Activated CD4-positive, alpha-beta T cell treated with anti-CD3 and anti-CD28 coated beads, Interleukin-2, amount 50 U/mL, for 16 hours (primary cell): Measurements from ENCODE around the gene NPEPL1.

Source experiments
- DNase-seq: peaks from one replicate; pipeline ENCODE4 v3.0.0-alpha.2; 2020

NPEPL1 gene

DNA sequence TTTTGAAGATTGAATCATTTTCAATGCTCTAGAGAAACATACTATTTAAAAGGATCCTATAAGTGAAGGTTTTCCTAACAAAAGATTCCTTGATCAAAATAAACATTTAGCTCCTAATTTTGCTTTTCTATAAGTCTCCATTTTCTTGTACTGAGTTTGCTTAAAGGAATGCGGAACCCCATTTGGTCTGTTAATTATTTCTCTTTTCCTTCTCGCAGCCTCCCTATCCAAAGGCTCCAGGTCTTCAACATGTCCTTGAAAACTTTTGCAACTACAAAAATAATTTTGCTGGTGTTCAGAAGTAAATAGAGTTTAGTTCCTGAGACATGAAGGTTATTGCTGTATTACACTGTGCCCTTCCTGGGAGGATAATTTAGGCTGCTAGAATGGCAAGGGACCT is 8.3 kb upstream of the NPEPL1 start:
- DNase-seq = no peak

DNA sequence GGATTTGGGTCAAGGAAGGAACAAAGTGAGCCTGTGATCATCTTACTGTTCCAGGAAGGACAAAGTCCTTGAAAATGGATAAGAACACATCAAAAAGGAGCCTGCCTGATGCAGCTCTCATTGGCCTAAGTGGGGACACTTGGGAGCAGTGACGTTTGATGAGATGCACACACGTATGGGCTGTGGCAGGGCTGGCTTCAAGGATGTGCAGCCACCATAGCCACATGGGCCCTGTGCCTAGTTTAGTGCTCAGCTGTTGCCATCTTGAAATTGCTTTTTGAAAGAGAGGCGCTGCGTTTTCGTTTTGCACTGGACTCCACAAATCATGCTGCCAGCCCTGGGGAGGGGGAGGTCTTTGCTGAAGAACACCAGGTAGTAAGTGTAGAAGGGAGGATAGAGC is 6.6 kb upstream of the NPEPL1 start:
- DNase-seq = no peak

DNA sequence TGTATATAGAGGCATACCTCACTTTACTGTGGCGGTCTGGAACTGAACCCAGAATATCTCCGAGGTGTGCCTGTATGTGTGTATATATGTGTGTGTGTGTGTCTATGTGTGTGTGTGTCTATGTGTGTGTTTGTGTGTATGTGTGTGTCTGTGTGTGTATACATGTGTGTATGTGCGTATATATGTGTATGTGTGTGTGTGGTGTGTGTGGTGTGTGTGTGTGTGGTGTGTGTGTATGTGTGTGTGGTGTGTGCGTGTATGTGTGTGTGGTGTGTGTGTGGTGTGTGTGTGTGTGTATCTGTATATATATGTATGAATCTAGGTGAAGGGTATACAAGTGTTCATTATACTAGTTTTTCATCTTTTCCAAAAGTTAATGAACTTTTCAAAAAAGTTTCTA is 4.2 kb upstream of the NPEPL1 start:
- no peak for DNase-seq

DNA sequence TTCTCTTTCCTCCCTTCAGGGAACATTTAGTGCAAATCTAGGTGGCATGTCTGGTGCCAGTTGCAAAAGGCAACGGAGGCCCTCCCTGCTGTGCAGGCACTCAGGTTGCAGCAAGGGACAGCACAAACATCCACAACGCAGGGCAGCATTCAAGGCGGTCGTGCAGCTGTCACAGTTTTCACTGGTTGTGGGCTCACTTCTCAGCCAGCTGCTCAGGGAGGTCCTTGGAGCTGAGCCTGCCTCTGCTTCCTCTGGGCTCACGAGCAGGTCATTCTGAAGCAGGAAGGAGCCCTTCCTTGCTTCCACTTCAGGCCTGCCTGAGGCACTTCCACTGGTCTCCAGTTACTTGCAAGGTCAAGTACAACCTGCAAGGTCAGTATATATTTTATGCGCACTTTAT is 3.8 kb upstream of the NPEPL1 start:
- DNase-seq = no peak

DNA sequence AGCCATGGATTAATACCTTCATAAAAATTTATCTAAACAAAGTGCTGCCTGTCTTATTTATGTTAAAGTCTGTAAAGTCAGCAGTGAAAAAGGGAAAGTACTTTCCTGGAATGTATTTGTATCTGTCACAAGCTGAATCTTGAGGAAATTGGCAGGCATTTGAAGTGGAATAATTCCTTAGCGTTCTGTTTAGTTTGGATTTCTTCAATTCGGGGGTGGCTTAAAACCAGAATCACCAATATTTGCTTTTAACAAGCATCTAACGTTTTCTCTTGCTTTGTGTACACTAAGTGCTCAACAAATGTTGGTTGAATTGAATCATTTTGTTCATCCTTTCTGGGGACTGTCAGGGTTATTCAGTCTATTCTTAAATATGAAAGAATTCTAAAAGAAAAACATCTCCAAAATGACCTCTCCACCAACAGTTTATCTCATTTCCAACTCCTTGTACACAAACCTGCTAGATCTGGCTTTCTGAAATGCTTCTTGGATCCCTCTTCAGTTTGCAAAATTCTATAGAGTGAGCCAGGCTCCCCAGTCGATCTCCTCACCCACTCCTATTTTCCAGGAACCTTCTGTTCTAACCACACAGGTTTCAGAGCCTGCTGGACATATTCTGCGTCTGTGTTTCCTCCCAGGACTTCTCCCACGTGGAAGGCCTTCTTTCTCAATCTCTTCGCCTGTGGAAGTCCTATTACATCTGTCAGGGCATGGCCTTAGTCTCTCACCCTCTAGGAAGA is 2.0 kb upstream of the NPEPL1 start:
- no peak for DNase-seq

DNA sequence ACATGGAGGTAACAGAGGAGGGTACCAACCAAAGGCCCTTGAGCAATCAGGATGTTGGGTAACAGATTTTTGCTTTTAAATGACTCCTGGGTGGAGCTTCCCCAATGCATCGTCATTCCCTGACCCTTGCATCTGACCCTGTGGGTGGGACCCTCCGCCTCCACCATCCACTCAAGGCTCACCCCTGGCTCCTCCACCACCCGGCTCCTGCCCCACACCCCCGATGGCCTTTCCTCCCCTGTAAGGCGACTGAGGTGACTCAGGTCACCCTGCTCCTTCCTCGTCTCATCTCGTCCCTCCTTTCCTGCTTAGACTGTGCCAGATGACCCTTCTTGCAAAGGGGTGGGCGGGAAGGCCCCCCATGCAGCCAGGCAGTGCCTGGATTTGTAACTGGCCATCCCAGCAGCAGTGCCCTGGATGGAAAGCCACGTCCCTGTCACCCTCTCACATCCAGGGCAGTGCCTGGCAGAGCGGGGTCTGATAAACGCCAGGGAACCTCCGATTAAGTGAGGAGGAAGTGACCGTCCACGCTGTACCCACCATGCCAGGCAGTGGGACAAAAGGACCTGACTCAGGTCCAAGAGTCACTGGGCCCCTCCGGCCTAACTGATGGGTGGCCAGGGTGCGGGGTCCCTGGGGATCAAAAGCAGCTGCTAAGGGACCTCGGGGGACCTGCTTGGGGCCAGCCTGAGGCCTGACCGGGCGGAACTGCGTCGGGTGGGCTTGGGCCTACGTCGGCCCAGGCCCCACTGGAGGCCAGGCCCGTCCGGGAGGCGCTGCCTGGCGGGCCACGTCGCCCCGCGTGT is 624 bp upstream of the NPEPL1 start:
- DNase-seq = no peak

DNA sequence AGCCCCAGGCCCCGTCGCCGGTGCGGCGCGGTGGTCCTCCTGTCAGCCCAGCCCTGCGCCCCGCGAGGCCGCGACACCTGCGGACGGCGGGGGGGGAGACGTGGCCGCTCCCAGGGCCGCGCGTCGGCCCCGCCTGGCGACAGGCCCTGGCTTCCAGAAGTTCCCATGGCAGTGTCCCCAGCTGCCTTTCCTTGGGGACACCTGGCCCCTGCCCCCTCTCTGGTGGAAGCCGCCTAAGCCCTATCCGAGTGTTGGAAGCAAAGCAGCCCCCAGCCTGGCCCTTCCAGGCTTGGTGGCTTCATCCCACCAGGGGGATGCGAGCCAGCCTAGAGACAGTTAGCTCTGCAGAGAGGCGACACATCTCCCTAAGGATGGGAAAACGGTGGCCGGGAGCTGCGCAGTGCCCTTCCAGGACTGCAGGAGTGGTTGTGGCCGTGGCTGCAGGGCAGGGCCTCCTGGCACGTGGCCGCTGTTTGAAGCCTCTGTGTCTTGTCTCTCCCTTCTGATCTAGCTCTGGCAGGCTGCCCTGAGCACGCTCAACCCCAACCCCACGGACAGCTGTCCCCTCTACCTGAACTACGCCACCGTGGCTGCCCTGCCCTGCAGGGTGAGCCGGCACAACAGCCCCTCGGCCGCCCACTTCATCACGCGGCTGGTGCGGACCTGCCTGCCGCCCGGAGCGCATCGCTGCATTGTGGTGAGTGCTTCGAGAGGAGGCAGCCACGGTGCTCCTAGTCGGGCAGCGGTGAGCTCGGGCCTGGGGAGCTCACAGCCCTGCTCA is 816 bp downstream of the NPEPL1 start:
- no peak for DNase-seq

DNA sequence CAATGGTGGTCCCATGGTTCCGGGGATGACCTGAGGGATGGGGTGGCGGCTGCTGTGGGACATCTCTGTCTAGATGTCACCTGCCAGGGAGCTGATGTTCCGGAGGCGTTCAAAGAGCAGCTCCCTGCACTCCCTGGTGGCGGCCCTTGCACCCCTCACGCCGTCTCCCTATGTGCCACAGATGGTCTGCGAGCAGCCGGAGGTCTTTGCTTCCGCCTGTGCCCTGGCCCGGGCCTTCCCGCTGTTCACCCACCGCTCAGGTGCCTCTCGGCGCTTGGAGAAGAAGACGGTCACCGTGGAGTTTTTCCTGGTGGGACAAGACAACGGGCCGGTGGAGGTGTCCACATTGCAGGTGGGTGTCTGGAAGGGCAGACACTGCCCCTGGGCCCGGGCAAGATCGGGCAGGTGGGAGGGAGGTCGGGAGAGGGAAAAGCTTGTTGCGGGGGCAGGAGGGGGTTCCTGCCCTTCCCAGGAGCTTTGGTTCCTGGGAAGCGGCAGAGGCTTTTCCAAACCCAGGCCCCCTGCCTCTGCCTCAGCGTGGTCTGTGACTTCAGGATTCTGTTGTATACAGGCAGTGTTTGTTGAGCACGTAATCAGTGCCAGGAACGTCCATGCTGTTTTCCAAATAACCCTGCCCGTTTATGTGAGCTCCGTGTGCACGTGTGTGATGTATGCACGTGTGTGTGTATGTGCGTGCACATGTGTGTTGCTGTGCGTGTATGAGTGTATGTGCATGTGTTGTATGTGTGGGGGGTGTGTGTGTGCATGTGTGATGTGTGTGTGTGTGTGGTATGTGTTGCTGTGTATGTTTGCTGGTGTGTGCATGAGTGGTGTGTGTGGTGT is 1.9 kb downstream of the NPEPL1 start:
- DNase-seq = no peak

DNA sequence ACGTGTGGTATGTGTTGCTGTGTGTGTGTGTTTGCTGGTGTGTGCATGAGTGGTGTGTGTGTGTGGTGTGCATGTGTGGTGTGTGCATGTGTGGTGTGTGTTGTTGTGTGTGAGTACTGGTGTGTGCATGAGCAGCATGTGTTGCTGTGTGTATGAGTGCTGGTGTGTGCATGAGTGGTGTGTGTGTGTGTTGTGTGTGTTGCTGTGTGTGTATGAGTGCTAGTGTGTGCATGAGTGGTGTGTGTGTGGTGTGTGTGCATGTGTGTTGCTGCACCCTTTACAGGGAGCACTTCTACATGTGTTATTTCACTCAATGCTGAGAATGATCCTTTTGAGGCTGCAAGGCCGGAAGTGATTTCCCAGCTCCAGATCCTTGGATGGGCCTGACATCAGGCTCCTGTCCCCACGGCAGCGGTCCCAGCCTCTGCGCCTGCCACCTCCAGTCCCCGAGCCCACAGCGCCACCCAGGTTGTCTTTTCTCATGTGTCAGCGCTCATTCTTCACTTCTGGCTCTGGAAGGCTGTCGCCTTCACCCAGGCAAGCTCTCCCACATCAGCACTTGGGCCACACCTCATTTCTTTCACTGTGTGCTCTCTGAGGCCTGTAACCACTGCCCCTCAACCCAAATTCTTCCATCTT is 2.6 kb downstream of the NPEPL1 start:
- DNase-seq = no peak

DNA sequence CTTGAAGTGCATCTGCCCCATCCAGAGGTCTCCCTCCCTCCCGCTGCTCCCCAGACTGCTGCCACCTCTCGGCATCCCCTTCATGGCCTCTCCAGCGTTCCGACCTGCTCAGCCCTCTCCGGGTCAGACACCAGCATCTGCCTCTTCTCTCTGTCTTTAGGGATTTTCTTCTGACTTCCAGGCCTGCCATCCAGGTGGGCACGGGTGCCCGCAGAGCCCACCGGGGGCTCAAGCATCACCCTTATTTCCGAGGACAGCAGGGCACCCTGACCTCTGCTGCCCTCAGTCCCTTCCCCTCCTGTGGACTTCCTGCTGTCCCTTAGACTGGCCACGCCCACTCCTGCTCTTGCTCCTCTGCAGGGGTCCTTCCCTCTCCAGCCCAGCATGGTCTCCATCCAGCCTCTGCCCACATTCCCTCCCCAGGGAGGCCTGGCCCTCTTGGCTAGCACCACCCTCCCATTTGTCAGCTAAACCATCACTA is 3.3 kb downstream of the NPEPL1 start:
- DNase-seq = no peak

DNA sequence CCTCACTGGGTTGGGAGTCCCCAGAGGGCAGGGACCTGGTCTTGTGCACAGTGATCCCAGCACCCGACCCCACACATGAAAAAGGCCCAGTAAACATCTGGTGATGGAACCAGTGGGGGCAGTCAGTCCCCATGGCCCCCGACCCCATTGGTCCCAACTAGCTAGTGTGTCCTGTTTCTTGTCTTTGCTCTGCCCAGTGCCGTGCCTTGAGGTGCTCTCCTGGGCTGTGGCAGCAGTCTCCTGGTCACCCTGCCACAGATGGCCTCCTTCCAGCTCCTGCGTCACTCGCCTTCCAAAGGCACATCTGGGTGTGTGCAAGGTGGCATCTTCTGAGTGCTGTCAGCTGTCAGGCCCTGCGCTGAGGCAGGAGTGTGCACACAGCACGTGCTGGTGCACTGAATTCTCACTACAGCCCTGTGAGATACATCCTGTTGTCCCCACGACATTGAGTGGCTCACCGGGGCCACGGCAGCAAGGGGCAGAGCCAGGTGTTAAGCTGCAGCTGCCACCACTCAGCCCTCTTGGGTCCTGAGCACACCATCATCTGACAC is 3.9 kb downstream of the NPEPL1 start:
- DNase-seq = no peak

DNA sequence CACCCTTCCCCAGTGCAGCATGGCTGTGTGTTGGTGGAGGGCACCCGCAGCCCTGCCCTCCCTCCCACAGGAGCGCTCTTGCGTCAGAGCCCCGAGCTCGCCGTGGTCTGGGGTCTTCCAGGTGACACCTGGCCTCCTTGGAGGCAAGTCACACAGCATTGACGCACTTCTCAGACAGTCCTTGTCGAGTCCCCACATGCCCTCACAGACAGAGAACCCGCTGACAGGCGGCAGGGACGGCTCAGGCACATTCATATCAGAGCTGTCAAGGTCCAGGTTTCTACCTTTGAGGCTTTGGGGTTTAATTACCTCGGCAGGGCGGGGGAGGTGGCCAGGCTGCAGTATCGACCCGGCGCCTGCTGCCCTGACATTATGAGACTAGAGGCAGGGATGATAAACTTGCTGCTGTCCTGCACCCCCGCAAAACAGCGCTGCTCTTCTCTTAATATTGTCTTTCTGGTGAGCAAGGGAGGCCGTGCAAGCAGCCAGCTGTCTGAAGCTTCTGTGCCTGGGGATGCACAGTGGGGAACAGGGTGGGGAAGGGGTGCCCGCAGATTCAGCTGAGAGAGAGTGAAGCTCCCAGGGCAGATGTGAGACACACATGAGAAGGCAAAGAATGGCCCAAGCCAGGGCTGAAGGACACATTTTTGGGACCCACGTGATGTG is 4.7 kb downstream of the NPEPL1 start:
- DNase-seq = no peak

DNA sequence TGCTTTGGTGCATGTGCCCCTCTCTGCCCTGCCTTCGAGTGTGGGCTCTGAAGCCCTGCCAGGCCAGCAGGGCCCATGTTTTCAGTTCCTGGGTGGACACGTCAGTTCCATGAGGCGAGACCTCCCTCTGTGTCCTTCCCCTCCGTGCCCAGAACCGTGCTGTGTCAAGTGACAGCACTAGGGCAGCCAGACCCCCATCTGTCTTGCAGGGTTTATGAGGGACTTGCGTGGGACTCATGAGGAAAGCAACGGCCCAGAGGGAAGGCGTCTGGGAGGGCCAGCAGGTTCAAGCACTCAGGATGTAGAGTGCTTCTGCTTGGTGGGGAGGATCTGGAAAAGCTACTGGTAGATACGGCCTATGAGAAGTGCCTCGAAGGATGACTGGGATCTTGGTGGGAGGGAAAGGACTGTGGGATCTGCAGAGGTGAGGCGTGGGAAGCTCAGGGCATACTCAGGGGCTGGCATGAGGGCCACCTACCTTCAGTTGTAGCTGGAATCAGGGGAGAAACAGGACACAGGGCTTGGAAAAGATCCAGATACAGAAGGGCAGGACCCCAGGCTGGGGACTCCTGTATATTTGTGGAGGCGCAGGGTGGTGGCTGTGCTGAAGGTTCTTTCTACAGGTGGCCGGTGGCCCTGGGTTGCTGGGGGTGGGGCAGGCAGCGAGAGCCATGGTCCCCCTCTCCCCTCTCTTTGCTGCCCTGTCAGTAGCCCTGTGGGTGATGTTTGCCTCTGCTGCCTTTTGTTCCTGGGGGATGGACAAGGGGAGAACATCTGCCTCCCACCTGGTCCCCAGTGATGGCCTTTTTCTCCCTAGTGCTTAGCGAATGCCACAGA is 5.5 kb downstream of the NPEPL1 start:
- no peak for DNase-seq

DNA sequence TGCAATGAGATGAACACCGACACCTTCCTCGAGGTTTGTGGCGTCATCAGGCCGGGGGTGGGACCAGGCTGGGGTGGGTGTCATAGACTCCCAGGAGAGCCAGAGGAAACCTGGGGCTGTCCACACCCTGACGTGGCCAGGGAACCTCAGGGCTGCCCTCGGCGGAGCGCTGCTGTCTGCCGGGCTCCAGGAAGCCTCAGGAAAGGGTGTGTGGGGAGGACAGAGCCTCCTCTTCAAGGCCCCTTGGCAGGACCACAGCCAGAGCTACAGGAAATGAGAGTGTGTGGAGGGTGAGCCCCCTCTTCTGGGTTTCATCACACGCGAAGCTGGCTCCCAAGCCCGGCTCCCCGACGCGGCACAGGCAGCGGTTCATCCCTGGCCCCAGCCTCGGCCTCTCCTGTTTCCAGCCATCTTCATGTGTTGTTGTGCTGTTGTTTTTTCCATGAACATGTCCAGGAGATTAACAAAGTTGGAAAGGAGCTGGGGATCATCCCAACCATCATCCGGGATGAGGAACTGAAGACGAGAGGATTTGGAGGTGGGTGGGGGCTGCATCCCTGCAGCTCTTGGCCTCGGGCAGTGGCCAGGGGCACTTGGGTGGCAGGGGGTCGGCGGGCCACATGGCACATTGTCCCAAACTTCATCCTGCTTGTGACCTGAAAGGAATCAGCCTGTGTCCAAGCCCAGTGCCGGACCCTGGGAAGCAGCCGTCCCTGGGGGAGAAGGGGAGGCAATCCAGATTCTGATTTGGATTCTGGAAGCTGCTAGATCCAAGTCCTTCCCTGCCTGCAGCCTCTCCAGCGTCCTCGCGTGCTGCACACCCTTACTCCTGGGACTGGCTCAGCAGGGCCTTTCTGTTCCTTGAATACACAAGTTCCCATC is 6.4 kb downstream of the NPEPL1 start:
- DNase-seq = no peak

DNA sequence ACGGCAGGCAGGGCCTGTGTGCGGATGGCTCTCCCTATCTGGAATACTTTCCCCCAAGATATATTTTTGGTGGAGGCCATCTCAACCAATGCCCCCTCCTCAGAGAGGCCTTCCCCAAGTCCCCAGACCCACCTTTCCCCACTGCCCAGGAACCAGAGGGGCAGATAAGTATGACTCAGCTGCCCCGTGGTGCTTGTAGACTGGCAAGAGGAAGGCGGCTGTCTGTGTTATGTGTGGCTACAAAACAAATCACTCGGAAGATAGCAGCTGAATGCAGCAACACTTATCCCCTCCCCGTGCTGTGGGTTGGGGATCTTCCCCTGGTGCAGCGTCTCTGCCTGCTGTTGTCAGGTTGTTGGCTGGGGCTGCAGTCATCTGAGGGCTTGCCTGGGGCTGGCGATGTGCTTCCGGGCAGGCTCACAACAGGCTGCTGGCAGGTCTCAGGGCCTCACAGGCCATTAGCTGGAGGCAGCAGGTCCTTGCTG is 7.1 kb downstream of the NPEPL1 start:
- DNase-seq = no peak

DNA sequence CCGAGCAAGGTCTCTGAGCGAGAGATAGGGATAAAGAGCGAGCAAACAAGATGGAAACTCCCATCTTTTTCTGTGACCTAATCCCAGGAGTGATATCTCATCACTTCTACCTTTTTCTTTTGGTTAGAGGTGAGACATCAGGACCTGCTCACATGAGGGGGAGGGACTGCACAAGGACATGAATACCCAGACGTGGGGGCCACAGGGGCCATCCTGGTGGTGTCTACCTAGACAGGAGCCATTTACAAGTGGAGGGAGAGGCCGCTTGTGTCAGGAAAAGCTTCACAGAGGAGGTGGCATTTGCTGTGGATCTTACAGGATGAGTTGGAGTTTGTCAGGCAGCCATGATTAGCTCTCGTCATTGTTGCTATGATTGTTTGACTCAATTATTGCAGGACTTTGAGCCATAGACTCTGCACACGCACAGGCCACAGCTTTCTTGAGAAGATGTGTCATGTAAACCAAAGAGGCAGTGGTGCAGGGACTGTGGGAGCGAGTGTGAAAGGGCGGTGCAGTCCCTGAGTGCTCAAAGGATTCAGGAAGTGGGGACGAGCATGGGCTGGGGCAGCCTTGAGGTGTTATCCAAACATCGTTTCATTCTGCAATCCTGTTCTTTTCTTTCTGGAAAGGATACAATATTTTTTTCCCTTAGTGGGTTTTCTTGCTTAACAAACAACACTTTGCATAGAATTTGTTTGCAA is 7.7 kb downstream of the NPEPL1 start:
- DNase-seq = peak; percentile 28

DNA sequence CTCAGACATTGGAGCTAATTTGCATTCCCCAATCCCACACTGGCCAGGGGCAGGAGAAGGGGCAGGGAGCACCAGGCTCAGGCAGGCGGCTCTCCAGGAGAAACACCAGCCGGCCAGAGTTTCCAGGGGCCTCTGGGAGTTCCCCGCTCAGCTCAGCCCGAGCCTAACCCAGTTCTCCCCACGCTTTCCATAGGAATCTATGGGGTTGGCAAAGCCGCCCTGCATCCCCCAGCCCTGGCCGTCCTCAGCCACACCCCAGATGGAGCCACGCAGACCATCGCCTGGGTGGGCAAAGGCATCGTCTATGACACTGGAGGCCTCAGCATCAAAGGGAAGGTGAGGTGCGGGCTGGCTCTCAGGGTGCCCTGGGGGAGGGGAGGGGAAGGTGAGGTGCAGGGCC is 8.2 kb downstream of the NPEPL1 start:
- DNase-seq = no peak

DNA sequence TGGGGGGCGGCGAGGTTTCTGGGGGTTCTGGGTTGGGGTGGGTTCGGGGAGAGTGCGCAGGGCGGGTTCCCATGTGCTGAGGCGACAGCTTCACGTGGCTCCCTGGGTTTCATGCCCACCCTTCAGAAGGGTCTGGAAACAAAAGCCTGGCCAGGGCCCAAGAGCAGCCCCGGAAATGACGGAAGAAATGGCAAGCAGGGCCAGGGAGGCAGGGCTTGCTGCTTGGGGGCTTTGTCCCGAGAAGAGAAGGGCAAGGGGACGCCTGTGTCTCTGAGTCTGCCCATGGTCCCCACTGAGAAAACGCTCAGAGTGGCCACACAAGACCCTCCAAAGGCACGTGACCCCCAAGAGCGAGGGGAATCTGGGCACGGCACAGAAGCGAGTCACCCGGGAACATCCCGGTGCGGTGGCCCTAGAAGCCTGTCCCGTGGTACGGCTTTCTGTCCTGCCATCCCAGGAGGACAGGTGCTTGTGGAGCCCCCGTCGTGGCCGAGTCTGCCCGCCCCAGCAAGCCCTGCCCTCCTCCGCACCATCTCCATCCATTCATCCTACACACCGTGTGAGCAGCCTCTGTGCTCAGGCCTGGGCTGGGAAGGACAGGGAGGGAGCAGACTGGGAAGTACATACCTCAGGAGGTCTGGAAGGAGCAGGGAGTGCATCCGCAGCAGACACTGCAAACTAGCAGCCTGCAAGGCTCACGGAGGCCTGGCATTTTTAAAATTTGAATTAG is 9.0 kb downstream of the NPEPL1 start:
- DNase-seq = no peak
